Fibroblast of skin of left quadriceps (primary cell): ENCODE data around the gene NRXN2.
"Not testable (repeated sequence)": the region's sequence is repeated elsewhere in the genome, so short reads cannot be mapped to it uniquely, and the experiment has no call there.

ENCODE experiments used
- DNase-seq, 2 experiments: peaks; one replicate each; pipeline ENCODE4 v3.0.0-alpha.2; 2013; ENCODE audit warnings: low read depth in 2 of 2

The NRXN2 gene

DNA sequence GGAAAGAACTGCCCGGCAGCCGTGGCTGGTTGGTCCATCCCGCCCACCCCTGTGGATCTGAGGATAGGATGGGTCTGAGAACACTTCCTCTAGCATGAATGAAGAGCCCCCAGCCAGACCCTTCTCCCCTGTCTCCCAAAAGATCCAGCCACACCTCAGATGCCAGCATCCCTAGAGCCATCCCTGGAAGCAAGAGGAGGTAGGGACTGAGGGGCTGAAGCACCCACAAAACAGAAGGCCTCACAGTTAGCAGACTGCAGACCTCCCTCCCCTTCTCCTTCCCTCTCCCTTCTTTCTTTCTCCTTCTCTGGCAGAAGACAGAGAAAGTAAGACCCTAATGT is 1.7 kb downstream of the NRXN2 start:
- no peak for DNase-seq

- DNase-seq, result no peak
Observed at GRCh38 chr11:64720640-64721358, 2.2 kb downstream of the NRXN2 start.

DNA sequence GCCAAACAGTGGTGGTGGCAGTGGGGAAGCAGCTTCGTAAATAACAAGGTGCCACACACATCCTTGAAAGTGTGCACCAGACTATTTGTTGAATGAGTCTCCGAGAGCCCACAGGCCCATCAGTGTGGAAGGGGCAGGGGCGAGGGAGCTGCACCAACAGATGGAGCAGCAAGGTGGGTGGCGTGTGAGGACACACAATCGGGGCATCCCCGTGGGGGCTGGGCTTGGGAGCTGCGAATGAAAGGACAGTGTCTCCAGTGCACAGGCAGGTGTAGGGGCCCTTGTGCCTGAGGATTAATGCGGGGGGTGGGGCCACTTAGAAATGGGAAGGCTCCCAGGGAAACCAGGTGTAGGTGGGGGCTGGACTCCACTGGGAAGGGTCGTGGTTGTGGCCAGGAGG is 2.8 kb downstream of the NRXN2 start:
- no peak for DNase-seq

DNA sequence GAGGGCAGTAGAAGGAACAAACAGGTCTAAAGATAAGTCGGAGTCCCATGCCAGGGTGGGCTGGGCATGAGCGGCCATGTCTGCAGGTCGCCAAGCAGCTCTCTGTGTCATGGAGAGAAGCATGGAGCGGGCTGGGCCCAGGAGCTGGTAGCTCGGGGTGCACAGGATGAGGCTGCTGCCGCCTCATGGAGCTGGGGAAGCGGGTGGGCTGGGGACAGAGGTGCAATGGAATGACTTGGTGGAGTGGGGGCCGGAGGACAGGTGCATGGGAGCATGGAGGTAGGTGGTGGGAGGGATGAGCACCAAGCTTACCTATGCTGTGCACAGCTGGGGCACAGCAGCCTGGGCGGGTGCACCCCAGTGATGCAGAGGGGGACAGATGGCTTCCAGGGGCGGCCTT is 3.6 kb downstream of the NRXN2 start:
- no peak for DNase-seq

DNA sequence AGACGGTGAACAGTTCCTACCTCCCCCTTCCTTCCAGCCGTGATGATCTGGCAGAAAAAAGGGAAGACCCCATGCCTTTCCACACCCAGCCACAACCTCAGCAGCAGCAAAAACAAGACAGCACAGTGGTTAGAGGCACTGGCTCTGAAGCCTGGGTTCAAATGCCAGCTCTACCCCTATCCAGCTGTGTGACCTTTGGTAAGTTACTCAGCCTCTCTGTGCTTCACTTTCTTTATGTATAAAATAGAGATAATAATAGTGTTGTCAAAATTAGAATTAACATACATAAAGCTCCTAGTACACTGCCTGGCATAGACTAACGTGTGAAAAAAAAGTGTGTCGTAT is 4.2 kb downstream of the NRXN2 start:
- DNase-seq, result no peak

DNA sequence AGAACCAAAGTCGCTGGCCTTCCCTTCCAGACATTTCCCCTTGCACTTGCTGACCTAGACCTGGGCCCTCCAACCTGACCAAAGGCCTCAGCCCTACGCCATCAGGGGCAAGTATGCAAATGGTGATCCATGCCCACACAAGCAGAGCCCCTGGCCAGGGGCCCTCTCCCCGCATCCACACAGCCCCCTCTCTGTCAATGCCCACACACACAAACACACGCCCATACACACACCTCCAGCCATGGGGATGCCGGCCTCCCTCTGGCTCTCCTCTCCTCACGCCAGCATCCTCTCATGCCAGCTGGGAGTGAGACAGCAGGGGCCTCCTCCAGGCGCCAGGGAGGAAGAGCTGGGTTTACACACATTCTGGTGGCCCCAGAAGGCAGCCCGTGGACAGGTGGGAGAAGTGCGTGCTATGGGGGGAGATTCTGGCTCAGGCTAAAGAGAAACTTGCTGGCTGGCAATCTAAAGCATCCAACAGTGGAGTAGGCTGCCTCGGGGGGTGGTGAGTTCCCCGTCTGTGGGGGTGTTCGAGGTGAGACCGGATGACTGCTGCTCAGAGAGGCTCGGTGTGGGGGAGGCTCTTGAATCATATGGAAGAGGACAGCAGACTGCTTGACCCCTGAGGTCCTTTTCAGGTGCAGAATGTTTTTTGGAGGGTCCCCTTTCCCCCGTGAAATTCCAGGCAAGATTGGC is 4.8 kb downstream of the NRXN2 start:
- DNase-seq, result no peak

- DNase-seq, result no peak
Observed at GRCh38 chr11:64717268-64717578, 5.8 kb downstream of the NRXN2 start.

DNA sequence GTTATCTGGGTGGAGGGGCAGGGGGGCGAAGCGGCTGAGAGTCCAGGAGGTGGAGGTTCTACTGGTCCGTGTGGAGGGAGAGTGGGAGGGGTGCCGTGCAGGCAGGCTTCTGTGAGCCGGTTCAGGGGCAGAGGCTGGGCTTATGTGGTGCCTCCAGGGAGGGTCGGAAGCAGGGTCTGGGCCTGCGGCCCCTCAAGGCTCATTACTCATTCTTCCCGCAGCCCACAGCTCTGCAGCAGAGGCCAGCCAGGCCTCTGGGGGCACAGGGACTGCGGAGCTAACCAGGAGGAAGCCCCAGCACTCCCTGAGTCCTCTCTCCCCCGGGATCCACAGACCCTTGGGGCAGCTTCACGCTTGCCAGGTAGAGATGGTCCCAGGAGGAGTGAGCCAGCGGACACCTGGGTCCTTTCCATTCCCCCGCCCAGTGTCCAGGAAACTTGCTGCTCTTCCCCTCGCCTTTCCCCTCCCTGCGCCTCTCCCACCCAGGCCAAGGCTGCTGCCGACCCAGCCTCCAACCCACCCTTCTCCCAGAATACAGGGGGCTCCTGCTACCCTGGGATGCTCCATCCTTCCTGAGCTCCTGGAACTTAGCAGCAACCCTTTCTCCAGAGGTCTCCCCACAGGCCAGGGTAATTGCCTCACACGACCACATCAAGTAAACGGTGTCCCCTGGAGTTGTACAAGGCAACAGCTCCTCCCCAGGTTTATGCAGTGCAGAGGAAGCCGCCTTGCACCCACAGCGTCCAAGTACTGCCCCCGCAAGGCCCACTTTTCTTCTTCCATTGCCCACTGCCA is 6.3 kb downstream of the NRXN2 start:
- DNase-seq, result no peak

- no peak for DNase-seq
Observed at GRCh38 chr11:64715756-64716472, 7.1 kb downstream of the NRXN2 start.

DNA sequence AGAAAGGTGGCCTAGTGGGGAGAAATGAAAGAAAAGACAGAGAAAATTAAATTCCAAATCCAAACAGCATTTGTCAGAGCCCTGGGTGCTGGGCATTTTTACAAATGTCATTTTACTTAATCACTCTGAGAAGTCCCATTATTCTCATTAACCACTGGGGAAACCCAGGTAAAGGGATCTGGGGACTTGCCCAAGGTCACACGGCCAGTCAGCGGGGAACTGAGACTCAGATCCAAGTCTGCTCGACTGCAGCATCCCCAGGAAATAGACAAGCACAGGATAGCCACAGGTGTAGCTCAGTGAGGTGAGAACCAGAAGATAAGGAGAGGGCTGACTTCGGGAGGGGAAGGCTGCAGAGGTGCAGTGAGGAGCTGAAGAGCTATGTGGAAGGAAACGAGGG is 7.9 kb downstream of the NRXN2 start:
- no peak for DNase-seq

DNA sequence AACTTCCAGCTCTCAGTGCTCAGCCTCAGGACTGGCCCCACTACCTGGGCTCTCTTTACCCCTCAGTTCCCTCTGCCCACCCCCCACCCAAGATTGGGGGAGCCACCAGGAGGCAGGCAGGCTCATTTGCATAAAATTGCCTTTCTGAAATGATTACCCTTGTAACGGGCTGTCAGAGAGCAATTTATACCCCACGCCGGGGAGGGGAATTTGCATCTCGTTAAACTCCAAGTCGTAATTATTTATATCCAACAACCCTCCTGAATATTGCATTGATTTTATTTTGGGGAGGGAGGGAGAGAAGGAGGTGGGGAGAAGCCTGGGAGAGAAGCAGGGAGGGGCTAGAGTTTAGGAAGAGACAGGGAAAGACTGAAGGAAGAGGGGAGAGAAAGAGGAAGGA is 8.3 kb downstream of the NRXN2 start:
- no peak for DNase-seq

GRCh38 chr11:64713781-64714363 is 9.1 kb downstream of the NRXN2 start:
- no peak for DNase-seq

GRCh38 chr11:64713016-64713707 is 9.8 kb downstream of the NRXN2 start:
- DNase-seq, result no peak

- DNase-seq, result no peak
Observed at GRCh38 chr11:64712430-64713015, 10.5 kb downstream of the NRXN2 start.

DNA sequence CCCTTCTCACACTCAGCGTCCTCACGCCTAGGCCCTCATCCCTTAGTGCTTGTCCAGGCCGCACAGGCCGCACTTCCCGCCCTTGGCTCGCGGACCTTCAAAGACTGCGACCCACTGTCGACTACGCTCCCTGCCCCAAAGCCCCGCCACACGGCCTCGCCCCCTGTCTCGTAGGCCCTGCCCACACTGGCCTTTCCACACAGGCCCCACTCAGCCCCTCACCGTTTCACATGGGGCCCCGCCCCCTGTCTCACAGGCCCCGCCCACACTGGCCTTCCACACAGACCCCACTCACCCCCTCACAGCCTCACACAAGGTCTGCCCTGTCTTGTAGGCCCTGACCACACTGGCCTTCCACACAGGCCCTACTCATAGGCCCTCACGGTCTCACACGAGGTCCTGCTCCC is 11.0 kb downstream of the NRXN2 start:
- DNase-seq, result no peak

DNA sequence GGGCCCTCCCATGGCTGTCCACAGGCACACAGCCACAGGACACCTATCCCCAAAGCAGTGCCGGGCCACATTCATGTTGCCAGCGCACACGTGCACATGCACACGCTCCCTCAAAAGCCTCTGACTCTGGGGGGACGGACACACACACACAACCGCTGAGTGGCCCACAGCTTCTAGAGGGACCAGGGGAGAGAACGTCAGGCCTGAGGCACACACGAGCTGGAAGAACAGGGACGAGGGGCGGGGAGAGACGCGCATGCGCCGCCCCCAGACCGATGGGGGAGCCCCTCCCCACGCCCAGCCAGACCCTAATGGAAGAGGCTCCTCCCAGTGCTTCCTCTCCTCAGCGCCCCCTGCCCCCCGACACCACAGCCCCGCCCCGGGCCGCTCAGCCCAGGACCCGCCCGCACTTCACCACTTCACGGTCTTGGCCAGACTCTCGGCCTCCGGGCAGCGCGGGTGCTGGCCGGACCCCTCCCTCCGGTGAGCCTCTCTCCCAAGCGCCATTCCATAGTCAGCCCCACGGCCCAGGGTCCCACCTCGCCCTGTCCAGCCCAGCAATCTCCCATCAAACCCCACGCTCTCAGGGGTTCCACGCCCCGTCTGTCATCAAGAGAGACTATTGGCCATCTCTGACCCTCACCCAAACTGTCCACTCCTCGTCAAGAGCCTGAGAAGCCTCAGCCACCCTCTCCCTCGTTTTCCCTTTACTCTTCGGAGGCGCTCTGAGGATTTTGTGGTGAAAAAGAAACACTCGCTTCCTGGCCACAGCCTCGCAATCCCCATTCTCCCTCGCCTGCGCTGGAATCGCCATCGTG is 11.7 kb downstream of the NRXN2 start:
- DNase-seq, result no peak

- DNase-seq, result peak in 1 of 2 experiments; percentile 24
Observed at GRCh38 chr11:64710418-64711137, 12.4 kb downstream of the NRXN2 start.

DNA sequence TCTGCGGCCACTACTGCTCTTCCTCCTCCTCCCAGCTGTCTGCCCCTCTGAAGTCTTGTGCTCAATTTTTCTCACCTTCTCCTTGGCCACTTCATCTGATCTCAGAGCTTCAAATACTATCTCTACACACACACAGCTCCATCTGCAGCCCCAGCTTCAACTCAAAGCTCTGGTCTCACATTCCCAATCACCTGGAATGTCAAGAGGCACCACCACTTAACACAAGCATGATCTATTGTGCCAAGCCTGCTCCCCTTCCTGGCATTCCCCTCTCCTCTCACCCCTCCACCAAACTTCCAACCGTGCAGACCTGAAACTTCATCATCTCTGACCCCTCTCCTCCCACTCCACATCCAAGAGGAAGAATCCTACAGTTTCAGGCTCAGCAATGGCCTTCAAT is 17.5 kb downstream of the NRXN2 start:
- no peak for DNase-seq

GRCh38 chr11:64703048-64703447 is 19.9 kb downstream of the NRXN2 start:
- no peak for DNase-seq

GRCh38 chr11:64701956-64702355 is 21.0 kb downstream of the NRXN2 start:
- not testable (repeated sequence) for DNase-seq
